GM18507 (cell line): ENCODE data around the gene PAXX.

ENCODE experiments used
- DNase-seq: peaks from one replicate; pipeline ENCODE4 v3.0.0; 2011; ENCODE audit warnings: low read depth; ENCODE audit not compliant: insufficient read length; ENCODE audit errors: extremely low spot score
- FAIRE-seq: peaks from 2 replicates; lab custom pipeline; 2011; peaks lifted over from hg19 to GRCh38; lab: Jason Lieb, UNC

The PAXX gene

DNA sequence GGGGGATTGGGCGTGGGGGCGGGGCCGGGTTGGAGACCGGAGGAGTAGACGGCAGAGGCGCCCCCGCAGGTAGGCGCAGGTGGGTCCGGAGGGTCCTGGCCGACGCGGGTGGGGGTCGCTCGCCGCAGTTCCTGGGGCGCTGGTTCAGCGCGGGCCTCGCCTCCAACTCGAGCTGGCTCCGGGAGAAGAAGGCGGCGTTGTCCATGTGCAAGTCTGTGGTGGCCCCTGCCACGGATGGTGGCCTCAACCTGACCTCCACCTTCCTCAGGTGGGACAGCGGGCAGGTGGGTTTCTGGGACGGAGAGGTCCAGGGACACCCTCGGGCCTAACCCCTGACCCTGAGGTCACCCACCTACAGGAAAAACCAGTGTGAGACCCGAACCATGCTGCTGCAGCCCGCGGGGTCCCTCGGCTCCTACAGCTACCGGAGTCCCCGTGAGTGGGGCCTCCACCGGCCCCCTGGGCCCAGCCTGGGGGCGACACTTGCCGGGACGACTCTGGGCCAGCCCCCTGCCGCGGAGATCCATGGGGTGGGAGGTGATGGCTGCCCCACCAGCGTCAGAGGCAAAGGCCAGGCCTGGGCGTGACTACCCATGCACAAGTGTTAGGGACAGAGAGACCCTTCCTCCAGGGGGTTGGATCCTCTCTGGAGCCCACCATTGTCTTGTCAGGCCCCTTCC is 13.2 kb upstream of the PAXX start:
- DNase-seq (no peak), FAIRE-seq (no peak)

DNA sequence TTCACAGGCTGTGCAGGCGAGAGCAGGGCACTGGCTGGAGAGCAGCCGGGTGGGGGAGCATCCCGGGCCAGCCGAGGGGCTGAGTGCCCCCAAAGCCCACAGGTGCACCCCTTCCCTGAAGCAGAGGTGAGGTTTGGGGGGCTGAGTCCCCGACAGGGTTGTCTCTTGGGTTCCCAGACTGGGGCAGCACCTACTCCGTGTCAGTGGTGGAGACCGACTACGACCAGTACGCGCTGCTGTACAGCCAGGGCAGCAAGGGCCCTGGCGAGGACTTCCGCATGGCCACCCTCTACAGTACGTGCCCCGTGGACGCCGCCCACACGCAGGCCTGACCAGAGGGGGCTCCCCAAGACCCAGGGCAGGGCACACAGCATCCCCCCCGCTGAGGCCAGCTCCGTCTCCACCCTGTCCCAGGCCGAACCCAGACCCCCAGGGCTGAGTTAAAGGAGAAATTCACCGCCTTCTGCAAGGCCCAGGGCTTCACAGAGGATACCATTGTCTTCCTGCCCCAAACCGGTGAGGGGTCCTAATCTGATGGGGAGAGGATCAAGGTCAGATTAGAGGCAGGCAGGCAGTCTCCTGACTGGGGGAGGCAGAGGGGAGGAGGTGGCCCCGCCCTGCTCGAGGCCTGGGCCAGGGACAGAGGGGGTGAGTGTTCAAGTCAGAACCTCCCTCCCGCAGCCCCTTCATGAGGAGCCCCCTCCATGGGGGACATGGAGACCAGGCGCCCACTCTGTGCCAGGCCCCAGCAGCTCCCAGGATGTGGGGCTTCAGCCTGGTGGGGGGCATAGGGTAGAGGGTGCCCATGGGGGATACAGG is 12.2 kb upstream of the PAXX start:
- DNase-seq (no peak), FAIRE-seq (no peak)

DNA sequence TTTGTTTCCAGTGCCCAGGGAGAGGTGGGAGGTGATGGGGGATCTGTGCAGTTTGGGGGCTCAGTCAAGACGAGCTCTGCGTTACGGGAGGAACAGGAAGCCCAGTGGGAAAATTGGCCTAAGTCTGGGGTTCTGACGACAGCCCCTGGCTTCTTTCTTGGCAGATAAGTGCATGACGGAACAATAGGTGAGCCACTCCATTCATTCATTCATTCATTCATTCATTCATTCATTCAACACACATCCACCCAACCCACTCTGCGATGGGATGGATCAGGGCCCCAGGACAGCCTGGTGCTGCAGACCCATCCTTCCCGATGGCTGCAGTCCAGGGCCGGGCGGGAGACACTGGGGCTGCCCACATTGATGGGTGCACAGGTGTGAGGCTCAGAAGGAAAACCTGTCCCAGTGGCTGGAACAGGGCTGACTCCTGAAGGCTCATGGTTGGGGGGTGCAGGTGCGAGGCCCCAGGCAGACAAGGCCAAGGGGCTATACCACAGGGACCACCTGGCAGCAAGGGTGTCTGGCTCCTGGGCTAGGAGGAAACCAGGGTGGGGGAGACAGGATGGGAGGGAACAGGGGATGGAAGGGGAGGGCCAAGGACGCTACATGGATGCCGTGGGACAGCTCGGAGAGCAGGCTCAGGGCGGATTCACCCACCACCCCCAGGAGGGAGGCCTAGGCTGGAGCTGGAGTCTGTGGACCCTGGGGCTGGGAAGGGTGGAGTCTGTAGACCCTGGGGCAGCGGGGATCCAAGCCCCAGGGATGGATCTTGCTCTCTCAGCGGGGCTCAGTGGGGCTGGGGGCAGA is 11.3 kb upstream of the PAXX start:
- no peak for DNase-seq
- FAIRE-seq, result no peak

DNA sequence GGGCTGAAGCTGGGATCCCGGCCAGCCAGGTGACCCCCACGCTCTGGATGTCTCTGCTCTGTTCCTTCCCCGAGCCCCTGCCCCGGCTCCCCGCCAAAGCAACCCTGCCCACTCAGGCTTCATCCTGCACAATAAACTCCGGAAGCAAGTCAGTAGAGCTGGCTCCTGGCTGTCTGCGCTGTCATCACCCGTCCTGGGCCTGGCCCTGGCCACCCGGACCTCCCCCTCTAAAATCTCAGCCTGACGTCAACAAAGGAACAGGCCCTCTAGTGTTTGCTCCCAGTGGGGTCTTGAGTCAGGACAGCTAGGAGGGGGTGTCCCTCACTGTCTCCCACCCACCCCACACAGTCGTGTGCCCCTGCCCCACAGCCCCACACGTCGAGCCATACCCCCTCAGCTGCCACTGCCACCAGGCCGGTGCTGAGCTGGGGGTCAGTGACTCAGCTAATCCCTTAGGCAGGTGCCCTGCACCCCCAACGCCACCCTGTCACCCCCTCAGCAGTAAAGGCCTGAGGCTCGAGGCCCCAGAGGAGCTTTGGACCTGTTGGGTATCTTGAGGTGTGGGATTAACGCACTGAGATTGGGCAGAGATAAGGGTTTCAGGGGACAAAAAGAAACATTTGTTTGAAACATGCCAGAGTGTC is 10.5 kb upstream of the PAXX start:
- no peak for DNase-seq
- no peak for FAIRE-seq

DNA sequence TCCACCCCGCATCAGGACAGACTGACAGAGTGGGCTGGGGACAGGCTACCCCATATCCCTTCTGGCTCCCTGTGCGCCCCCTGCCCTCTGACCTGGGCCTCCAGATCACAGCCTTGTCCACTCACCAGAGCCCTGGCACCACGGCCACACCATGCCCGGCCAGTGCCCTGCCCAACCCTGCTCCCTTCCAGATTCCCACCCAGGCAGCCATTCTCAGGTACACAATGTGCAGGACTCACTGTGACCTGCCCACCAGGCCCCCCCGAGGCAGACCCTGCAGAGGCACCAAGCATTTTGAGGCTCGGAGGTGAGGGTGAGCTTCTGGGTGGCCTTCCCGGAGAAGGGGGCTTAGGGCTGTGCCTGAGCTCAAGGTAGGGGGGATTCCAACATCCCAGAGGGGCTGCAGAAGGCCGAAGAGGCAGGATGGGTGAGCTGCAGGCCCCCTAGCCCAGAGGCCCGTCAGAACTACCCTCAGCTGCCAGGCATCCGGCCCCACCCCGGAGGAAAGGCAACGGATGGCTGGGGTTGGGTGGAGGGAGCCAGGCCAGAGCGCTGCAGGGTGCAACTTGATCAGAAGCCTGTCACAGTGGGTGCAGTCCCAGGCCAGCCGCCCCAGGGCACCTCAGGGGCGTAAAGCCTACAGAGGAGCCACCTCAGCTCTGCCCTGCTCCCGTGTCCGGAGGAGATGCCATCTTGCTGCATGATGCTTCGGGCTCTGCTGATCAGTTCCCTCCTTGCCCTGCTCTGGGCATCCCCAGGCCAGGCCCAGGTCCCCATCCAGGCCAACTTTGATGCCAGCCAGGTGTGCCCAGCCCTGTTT is 9.8 kb upstream of the PAXX start, which contains the start of gene LCNL1:
Gene LCNL1 (plus strand): TSS at position 762 of the 820 bp plus-strand sequence. CDS start 594 bp downstream, outside the sequence.
- no peak for FAIRE-seq

DNA sequence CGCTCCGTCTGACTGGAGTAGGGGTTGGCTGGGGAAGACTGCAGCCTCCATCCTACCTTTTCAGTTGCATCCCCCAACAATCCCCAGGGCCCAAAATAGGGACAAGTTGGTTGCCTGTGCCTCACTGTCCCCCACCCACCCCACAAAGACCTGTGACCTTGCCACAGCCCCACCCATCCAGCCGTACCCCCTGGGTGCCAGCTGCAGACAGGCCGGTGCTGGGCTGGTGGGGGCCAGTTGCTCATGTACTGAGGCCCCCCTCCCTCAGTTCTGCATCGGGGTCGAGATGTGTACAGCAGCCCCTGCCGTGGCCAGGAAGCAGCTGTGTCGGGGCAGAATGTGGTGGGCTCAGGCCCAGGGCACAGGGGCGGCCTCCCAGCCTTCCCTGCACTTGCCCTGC is 9.1 kb upstream of the PAXX start:
- FAIRE-seq, result no peak
- no peak for DNase-seq

More for the DNA sequence above, 9.8 kb upstream of the PAXX start, which contains the start of gene LCNL1:
- DNase-seq, result no peak

DNA sequence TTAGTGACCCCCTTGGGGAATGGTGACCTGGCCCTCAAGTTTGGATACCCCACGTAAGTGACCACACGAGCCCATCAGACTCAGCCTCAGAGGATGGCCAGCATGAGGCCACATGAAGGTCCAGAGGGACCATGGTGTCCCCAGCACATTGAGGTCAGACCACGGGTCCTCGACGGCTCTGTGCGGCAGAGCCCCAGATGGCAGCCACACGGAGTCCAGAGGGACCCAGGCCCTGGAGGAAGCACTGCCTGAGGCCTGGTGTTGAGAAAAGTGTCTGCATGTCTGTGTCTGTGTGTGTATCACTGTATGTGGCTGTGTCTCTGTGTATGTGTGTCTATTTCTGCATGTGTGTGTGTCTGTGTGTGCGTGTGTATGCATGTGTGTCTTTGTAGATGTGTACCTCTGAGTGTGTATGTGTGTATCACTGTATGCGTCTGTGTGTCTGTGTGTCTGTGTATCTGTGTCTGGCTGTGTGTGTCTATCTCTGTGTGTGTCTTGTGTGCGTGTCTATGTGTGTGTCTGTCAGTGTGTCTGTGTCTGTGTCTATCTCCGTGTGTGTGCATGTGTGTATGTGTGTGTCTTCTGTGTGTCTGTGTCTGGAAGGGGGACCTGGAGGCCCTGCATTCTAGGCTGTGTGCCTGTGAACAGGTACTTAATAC is 8.4 kb upstream of the PAXX start:
- no peak for FAIRE-seq
- DNase-seq, result no peak

DNA sequence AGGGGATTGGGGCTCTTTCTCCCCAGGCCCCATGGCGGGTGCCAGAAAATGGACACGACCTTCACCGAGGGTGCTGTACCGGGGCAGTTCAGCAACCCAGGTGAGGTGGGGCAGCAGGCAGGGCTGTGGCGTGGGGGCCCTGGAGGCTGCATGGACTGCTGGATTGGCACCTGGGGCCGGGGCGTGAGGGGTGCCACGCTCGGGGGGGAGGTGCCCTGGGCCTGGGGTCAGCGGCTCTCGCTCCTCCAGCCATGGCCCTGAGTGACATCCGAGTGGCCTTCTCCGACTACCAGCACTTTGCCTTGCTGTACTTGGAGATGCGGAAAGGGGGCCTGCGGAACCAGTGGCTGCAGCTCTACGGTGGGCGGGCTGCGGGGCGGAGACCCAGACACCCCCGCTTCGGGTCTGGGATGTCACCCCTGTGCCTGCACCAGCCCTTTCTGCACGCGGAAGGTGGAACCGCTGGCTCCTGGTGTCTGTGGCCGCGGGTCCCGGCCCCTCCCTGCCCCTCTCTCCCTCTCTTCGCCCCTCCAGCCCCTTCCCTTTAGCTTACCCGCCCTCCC is 7.7 kb upstream of the PAXX start:
- FAIRE-seq (no peak), DNase-seq (no peak)

DNA sequence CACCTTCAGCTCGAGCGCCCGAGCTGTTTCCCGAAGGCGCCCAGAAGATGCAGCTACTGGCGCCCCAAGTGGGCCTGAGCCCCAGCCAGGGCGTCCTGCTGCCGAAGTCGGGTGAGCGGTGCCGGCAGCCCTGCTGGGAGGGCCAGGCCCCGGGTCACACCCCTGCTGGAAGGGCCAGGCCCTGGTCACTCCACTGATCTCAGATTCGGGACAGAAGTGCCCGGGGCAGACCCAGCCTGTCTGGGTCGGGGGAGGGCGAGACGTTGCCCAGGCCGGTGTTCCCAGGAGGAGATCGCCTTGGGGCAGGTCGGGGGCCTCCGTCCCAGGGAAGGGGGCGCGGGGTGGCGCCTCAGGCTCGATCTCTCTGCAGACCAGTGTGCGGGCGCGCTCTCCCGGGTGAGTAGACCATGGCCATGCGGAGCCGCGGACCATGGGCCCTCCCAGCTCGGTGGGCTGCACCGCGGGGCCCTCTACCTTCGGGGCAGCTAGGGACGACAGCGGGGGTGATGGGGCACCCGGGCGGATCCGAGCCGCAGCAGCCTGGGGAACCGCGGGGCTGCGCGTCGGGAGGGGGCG is 7.1 kb upstream of the PAXX start:
- no peak for DNase-seq
- FAIRE-seq, result no peak

DNA sequence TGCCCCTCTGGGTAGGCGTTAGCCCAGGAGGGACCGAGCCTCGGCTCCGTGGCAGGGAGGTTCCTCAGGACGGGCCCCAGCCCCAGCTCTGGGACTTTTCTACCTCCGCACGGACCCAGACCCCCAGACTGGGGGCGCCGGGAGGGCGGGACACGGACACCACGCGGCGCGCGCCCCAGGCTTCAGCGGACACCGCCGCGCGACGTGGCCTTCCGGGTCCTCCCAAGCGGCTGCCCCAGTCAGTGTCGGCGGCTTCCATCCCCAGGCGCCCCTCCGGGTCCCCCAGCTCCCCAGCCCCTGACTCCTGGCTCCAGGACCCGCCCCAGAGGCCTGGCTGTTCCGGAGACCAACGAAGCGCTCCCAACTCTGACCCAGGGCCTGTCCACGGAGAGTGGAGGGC is 6.4 kb upstream of the PAXX start:
- DNase-seq, result no peak
- no peak for FAIRE-seq

DNA sequence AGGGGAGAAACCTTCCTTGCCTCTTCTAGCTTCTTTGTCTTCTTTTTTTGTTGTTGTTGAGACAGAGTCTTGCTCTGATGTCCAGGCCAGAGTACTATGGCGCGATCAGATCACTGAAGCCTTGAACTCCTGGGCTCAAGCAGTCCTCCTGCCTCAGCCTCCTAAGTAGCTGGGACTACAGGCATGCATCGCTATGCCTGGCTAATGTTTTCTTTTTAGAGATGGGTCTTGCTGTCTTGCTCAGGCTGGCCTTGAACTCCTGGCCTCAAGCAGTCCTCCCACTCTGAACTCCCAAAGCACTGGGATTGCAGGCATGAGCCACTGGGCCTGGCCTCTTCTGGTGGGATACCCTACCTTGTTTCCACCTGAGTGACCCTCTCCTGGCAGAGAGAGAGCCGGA is 3.4 kb upstream of the PAXX start:
- FAIRE-seq (no peak), DNase-seq (no peak)

DNA sequence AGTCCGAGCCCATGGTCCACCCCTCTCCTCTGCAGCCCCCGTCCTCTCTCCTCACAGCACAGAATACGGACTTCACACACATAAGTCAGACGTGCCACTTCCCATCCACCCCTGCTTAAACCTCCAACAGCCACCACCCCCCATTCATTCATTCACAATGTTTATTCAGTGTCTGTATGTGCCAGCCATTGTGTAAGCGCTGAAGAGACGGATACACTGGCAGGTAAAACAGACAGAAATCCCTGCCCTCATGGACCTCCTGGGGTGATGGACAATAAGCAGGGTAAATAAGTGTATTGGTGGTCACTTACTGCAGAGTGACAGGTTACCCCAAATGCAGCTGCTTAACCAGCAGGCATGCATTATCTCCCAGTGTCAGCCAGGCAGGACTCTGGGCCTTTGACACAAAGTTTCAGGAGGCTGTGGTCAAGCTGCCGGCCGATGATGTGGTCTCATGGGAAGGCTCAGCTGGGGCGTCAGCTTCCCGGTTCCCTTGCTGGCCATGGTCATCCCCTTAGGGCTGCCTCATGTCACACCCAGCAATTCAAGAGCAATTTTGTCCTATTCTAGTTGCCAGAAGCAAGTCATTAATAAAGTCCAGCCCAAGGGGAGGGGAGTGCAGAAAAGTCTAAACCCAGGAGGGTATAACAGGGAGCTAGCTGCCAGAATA is 1.8 kb upstream of the PAXX start:
- FAIRE-seq, result no peak
- no peak for DNase-seq

DNA sequence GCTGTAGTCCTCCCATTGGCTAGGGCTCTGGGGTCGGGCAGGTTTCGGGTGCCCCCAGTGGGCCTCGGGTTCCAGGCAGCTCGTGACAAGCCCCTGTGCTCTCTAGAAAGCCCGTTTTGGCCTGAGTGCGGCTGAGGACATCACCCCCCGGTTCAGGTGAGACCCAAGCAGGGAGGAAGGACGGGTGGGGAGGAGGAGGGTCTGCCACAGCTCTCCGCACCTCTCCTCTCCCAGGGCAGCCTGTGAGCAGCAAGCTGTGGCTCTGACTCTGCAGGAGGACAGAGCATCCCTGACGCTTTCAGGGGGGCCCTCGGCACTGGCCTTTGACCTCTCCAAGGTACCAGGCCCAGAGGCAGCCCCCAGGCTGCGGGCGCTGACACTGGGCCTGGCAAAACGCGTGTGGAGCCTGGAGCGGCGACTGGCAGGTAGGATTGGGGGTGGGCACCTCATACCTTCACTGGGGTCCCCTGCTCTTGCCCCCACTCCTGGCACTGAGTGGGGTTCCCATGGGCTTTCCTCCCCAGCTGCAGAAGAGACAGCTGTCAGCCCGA is 672 bp downstream of the PAXX start:
- no peak for FAIRE-seq
- no peak for DNase-seq

DNA sequence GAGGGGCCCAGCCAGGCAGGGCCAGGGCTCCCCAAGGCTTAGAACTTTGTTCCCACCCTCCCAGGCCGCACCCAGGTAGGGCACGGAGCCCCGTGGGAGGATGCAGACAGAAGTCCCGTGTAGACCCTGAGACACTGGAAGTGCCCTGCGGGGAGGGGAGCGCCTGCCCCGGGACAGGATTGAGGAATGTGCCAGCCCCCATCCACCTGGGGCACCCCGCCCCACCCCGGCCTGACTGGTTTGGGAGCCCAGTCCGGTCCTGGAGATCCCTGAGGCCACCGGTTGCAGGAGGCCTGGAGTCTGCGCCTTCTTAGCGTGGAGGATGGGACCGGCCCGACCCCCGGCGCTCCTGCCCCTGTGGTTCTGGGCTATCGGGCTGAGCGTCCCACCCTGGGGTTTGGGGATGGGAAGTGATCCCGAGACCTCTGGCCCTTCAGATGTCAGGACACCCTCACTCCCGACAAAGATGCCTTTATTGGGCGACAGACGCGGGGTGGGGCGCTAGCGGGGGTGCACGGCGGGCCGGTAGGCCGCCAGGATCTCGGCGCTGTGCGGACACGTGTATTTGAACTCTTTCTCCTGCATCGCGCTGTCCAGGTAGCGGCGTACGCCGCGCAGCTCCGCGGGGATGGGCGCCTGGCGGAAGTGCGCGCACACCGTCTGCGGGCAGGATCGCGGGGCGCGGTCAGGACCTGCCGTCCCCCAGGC is 2.1 kb downstream of the PAXX start:
- DNase-seq, result no peak
- FAIRE-seq, result no peak

DNA sequence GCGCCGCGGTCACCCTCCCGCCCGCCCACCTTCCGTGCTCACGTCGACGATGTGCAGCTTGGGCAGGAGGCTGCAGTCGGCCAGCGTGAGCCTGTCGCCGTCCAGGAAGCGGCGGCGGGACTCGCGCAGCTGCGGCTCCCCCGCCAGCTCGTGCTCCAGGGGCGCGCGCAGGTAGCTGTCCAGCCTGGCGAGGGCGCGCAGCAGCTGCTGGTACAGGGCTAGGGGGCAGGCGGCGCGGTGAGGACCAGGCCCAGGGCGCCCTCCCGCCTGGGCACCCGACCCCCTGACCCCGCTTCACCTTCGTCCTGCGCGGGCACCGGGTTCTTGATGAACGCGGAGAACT is 2.6 kb downstream of the PAXX start:
- DNase-seq (no peak), FAIRE-seq (no peak)

DNA sequence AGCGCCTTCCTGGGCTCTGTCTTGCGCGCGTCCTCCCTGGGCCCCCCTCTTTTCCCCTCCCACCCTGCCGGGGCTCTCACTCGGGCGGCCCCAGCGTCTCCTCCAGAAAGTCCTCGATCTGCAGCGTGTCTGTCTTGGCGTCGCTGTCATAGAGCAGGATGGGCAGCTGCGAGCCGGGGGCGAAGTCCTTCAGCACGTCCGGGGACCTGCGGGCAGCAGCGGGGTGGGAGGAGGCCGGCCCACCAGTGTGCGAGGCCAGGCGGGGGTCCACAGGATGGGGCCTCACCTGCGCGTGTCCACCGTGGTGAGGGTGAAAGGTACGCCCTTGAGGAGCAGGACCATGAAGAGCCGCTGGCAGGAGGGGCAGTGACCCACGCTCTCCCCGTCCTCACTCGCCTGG is 3.1 kb downstream of the PAXX start:
- FAIRE-seq, result no peak
- no peak for DNase-seq
